ENCODE data around the gene TGFBR1.
A peak's percentile ranks its signal among the peaks of the same experiment; 100 is the strongest.

Gene TGFBR1

DNA sequence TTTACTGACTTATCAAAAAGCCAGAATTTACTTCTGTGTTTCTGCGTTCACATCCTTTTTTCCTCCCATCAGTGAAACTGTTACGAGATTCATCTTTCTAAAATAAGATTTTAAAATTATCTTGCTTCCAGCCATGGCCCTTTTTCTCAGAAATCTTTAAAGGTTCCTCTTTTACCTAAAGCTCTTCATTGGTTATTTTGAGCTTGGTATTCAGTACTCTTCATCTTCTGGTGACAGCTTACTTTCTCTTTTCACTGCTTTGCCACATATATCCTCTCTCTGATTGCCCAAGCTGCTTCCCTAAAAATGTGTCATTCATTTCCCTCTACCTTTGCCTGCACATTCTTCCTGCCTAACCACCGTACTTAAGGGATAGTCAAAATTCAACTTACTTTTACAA, 32.3 kb downstream of the TGFBR1 start:
- no peak for DNase-seq

DNA sequence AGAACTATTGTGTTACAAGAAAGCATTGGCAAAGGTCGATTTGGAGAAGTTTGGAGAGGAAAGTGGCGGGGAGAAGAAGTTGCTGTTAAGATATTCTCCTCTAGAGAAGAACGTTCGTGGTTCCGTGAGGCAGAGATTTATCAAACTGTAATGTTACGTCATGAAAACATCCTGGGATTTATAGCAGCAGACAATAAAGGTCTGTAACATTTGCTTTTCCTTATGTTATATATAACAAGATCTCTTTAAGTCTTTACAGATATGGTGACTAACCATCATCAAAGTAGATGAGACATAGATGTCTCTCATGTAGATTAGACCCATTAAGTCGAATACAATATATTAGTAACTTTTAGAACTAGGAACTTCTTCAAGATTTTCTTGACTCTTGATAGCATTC, 33.0 kb downstream of the TGFBR1 start:
- no peak for DNase-seq

DNA sequence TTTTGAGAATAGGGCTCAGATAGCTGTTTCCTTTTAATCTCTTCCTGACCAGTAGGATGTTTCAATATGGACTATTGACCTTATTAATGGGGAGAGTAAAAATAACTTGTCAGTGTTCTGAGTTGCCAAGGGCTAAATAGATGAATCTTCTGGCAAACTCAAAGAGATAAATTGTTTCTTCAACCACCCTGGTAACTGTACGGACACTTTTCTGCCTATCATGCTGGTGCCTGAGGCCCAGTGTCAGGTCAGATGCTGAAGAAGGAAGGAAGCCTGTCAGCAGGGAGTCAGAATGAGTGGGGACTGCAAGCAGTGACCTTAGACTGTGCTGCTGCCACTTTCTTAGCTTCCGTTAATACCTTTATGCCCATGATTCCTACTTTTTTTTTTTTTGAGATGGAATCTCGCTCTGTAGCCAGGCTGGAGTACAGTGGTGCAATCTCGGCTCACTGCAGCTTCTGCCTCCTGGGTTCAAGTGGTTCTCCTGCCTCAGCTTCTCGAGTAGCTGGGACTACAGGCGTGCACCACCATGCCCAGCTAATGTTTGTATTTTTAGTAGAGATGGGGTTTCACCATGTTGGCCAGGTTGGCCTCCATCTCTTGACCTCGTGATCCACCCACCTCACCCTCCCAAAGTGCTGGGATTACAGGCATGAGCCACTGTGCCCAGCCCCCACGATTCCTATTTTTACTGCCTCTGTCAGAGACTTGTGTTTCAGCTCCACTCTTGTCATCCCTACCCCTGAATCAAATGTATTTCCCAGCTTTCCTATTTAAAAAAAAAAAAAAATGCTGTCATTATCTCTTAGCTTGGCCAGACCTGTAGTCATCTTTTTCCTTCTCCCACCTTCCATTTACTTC, 33.7 kb downstream of the TGFBR1 start:
- DNase-seq, result no peak

DNA sequence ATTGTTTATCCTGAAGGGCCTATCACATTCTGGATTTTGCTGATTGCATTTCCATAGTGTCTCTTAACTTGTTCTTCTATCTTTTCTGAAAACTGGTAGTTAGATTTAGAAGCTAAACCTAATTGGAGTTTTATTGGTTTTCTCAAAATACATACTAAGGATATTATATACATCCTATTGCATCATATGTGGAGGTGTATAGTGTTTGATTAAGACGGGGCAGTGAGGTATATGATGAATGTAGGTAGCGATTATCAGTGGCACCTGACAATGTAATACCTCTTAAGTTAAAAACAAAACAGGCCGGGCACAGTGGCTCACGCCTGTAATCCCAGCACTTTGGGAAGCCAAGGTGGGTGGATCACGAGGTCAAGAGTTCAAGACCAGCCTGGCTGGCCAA, 35.0 kb downstream of the TGFBR1 start:
- no peak for DNase-seq

DNA sequence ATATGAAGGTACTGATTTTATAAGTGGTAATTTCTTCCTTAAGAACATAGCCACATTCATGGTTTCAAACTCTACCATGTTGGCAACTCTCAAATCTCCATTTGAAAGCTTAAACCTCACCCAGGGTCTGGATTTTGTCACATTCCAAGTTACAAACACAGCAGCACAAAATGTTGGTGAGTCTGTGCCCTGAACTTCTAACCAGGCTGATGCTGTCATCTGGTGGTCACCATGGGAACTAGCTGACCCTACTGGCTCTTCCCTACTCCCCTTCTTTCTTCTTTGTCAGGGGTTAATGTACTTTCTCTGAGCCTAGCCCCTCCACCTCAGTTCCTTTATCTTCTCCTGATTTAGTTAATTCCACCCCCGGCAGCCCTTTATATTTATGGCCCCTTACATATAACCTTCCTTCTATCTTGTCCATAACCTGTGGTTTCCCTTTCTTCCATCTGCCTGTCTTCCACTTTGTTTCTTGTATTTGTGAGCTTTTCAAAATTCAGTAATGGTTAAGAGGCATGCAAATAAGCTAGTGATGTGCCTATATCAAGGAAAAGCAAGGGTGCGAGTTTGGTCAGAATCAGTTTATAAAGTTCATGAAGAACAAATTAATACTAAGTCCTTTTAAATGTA, 35.9 kb downstream of the TGFBR1 start:
- DNase-seq, result peak; percentile 67

DNA sequence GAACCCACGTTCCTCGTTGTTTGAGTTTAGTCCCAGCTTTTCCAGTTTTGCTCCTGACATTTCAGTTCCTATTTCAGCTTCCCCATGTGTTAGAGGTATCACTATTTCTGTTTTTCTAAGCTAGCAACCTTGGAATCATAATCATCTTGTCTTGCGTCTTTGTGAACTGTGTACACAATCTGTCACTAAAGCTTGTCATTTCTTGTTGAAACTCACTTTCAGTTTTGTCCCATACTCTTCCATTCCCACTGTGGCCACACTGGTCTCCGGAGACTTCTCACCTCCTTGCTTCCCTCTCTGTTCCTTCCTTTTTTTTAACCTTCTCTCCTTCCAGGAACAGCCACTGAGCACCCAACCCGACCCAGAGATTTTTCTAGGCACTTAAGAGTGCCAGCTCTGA, 36.9 kb downstream of the TGFBR1 start:
- DNase-seq, result no peak

DNA sequence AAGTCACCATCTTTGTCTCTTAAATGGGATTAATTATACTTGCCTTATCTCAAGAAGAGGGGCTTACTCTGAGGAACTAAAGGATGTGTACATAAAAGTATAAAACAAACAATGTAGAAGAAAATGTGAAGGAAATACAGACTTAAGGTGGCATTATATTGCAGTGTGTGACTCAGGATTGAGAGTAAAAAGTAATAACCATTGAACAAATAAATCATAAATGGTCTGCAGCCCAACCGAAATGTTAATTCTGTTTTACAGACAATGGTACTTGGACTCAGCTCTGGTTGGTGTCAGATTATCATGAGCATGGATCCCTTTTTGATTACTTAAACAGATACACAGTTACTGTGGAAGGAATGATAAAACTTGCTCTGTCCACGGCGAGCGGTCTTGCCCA, 37.4 kb downstream of the TGFBR1 start:
- no peak for DNase-seq

DNA sequence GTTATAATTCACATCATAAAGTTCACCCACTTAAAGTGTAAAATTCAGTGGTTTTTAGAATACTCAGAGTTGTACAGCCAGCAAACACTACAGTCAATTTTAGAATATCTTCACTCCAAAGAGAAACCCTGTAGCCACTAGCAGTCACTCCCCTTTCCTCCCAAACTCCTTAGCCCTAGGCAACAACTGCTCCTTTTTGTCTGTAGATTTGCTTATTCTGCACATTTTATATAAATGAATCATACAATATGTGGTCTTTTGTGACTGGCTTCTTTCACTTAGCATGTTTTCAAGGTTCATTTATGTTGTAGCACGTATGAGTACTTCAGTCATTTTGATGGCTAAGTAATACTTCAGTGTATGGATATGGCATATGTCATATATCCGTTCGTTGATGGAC, 38.7 kb downstream of the TGFBR1 start:
- peak; percentile 24 for DNase-seq

DNA sequence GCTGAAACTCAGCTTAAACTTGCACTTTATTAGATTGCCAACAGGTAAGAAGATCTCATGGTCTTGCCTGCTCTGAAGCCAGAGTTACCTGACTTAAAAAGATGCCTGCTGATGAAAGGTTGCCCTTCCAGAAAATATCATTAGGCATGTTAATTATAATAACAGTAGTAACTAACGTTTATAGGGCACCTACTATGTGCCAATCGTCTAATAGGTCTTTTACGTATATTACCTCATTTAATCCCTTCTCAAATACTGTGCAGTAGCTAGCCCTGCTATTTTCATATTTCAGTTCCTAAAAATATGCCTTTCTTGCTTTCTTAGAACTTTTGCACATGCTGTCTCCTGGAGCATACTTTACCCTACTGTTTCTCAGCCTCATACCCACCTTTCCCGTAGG, 40.1 kb downstream of the TGFBR1 start:
- DNase-seq, result no peak

DNA sequence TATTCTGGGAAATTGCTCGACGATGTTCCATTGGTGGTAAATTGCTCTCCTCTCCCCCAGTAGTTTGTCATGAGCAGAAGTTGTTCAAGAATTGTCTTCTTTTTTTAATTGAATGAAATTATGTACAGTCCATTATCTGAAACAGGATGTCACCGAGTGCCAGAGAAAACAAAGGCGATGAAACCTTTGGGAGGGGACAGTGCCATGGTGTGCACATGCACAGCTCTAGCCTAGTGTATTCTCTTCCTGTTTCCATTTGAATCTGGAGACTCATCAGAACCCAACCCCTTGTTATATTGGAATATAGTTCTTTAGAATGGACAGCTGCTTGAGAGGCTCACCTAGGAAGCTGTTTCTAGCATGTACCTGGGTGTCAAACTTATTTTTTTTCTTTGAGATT, 41.7 kb downstream of the TGFBR1 start:
- DNase-seq, result no peak

DNA sequence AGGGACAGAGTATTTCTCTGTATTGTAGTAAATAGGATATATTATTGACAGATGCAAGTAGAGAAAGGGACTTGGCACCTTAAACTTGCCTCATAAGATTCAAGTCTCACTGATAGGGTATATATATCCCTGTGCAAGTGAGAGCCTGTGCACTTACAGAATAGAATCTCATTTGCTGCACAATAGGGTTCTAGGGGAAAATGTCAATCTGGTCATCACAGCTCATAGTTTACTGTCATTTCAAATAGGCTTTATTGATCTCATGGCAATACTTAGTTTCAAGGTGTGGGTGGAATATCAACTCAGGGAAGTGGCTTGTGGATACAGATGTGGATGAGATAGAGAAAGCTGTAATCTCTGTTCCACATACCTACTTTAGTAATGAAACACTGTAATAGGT, 42.3 kb downstream of the TGFBR1 start:
- DNase-seq, result no peak

DNA sequence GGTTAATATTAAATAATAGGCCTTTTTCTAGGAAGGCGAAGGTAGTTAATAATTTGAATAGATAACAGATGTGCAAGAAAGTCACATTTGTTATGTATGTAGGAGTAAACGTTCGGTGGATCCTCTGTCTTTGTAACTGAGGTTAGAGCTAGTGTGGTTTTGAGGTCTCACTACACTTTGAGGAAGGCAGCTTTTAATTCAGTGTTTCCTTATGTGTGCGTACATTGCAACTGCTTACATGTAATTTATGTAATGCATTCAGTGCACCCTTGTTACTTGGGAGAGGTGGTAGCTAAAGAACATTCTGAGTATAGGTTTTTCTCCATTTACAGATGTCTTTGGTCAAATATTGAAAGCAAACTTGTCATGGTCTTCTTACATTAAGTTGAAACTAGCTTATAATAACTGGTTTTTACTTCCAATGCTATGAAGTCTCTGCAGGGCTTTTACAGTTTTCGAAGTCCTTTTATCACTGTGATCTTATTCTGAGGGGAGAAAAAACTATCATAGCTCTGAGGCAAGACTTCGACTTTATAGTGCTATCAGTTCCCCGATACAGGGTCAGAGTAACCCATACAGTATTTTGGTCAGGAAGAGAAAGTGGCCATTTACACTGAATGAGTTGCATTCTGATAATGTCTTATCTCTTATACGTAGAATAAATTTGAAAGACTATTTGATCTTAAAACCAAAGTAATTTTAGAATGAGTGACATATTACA, 45.7 kb downstream of the TGFBR1 start:
- DNase-seq, result no peak

DNA sequence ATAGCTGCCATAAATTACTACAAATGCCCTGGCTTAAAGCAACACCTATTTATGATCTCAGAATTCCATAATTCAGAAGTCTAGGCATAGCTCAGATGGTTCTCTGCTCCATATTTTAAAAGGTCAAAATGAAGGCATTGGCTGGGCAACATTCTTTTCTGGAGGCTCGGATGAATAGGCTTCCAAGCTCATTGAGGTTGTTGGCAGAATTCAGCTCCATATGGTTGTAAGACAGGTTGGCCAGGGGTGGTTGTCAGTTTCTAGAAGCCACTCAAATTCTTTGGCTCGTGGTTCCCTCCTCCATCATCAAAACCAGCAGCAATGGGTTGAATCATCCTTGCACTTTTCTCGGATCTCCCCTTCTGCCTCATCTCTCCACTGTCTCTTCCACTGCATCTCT, 49.4 kb downstream of the TGFBR1 start:
- no peak for DNase-seq

DNA sequence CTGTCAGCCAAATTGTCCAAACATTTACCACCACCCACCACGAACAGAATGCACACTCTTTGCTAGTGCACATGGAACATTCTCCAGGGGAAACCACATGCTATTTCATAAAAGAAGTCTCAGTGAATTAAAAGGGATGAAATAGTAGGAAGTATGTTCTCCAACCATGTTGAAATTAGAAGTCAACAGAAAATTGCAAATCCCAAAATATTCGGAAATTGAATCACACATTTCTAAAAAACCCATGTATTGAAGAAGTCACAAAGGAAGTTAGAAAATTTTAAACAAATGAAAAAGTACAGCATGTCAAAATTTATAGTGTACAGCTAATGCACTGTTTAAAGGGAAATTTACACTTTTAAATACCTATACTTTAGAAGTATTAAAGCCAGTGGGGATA, 50.8 kb downstream of the TGFBR1 start:
- peak; percentile 28 for DNase-seq

DNA sequence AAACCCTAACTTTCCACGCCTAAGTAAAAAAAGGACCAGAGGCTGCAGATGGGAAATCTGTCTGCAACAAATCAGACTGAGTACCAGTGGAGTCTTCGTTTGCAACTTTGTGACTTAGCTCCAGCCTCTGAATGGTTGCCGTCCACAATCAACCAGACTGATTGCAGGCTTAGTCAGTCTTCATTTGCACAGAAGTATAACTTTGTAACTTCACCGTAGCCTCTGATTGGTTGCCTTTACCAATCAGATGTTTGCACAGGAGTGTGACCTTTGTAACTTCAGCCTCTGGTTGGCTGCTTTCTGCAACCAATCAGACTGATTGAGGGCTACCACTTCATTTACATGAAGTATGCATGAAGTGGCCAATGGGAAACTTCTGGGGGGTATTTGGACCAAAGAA, 53.7 kb downstream of the TGFBR1 start:
- DNase-seq, result no peak

DNA sequence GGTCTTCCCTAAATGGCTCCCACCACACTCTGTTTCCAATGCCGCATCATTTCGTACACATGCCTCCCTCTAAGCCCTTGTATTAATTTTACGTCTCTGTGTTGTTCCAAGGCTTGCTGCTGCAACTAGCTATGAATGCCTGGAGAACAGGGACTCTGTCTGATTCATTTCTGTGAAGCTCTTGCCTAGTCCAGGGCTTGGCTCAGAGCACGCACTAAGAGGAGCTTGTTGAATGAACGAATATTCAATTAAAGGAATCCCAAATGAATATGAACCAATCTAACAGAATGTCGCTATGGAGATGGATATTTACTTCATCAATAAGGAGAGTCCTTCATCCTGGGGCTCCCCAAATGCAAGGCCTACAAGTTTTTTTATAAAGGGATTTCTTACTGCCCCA, 55.3 kb downstream of the TGFBR1 start:
- no peak for DNase-seq

DNA sequence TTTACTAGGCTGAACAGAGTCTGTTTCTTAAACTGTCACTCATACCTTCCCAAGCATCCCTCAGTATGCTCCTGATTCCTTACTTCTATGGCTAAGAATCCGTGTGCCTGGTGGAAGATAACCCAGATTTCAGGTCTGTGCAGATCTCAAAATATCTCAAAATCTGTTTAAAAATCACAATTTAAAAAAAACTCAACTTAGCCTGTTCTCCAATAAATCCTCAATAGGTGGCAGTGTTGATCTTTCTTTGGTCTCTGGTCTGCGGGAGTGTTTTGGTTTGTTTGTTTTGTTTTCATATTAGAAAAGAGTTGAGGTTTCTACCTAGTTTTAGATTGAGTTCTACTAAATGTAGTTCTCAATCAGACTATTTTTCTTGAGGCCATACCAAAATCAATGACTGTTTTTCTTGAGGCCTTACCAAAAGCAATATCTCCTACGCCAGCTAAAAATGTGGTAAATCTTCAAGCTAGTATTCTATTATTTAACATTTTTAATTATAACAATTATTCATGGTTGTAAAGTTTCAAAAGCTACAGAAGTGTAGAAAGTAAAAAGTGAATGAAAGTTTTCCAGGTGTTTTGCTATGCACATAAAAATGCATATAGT, 57.9 kb downstream of the TGFBR1 start:
- peak; percentile 48 for DNase-seq

DNA sequence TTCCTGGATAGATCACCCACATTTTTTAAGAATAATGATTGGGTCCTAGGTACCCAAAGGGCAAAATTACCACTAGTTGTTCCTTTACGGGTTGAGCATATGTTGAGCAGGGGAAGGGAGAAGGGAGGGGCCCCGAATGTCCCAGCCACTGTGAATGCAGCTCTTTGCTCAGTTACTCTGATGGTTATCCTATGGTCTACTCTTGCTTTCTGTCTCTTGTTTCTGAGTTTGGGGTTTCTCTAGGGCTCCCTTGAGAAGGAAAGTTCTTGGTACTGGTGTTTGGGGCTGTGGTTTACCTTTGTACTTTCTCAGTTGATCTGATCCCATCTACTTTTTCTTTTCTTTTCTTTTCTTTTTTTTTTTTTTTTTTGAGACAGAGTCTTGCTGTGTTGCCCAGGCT, 61.2 kb downstream of the TGFBR1 start:
- DNase-seq, result no peak

DNA sequence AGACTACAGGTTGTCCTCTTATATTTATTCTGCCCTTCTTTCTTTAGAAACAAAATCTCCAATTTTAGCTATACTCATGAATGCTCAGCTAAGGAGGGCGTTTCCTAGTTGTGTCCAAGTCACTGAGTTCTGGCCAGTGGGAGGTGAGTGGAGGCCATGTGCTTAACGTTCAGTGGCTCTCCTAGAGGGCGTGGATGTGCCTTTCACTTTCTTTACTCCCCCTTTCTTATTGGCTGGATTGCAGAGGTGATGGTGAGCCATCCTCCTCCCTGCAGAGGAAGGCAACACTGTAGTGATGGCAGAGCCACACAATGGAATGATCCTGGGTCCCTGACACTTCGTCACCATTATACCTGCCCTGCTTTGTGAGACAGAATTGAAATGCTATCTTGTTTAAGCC, 62.2 kb downstream of the TGFBR1 start:
- no peak for DNase-seq

DNA sequence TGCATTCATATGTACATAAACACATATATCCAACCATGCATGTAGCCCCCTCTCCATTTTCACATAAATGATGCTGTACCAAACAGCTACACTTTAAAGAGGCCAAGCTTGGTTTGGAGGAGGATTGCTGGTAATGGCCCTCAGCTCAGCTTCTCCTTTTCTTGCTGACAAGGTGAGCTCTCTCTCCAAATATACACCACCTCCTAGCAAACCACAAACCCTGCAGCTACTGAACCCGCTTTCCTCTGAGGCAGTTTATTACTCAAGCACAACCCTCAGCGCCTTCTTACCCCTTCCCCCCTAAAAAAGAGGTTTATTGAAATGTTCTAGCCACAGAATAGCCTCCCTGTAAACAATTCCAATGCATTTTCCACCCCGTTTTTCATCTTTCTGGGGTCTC, 62.8 kb downstream of the TGFBR1 start:
- DNase-seq, result no peak

DNA sequence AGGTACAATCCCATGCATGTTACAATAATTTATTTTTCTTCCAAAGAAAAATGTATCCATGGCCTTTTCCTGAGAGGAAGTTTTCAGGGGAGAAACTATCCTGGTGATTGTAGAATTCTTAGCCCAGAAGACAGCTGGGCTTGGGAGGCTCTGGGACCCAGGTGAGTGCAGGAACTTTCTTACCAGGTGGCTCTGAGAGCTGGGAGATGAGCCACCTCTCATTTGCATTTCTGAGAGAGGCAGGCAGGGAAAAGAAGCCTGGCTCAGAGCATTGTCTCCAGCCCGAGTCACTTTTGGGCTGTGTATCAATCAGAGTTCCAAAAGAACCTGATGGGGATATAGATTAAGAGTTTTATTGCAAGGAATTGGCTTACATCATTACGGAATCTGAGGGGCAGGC, 64.2 kb downstream of the TGFBR1 start:
- no peak for DNase-seq

DNA sequence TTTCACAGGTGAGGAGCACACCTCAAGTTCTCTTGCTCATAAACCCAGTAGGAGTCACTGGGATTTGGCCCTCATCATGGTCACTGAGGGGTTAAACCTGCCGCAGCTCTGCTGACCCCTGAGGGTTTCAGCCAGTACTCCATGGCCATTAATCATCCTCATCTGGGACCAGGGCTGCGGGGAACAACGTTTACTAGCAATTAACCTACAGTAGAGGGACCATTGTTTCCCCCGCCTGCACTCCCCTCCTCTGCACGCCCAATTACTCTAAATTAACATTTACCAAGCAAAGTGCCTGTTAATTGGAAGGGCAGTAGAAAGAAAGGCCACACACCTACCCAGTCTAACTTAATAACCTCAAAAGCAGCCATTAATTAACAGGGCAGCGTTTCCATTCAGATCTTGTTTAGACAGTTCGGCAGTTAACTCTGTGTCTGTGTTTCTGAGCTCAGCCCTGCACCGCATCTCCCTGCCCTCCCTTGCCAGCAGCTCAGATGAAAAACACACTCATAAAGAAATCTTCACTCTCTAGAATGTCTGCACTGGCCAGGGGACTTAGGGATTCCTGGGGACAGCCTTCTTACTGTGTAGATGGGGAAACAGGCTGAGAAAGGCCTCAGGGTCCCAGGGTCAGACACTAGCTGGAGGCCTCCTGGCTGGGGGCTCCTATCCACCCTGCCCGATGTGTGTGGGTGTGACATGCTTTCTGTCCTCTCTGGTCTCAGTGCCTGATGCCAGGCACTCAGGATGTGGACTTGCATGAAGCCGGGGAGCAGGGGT, 65.3 kb downstream of the TGFBR1 start:
- DNase-seq, result no peak
